ENCODE results near the gene TRIM49.
"Not testable (repeated sequence)": the region's sequence is repeated elsewhere in the genome, so short reads cannot be mapped to it uniquely, and the experiment has no call there.

TRIM49 gene

DNA sequence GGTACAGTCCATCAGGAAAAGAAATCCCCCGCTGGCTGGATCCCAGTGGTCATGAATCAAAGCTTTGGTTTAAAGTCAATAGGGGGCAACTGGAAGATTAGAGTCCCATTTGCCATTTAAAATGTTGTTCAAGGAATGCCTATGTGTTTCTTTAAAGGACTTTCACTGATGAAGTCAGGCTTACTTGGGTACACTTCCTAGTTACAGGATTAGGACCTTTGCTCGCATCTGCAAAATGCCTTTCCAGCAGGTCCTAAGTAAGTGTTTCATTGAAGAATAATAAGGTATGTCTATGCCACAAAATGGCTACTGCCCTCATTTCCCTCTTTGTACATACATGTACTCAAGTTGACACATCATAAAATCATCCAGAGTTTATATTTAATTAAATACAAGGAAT is at the start of gene TRIM49:
TRIM49 (minus strand) TSS at position 101 of the 400 bp plus-strand sequence. CDS start 4,106 bp downstream, outside the sequence.
- not testable (repeated sequence) for DNase-seq

- DNase-seq, result not testable (repeated sequence)
These were observed 18.3 kb upstream of the TRIM49 start for GRCh38 chr11:89826694-89827093.

DNA sequence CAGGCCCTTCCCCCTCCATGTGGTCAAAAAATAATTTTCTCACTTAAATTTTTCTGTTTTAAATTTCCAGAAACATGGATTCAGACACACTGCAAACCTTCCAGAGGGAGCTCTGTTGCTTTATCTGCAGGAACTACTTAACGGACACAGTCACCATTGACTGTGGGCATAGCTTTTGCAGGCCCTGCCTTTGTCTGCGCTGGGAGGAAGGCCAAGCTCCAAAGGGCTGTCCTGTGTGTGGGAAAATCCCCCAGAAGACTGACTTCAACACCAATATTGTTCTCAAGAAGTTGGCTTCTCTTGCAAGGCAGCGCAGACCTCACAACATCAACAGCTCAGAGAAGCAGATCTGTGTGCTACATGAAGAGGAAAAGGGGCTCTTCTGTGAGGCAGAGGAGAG is 11.6 kb upstream of the TRIM49 start:
- DNase-seq, result not testable (repeated sequence)

DNA sequence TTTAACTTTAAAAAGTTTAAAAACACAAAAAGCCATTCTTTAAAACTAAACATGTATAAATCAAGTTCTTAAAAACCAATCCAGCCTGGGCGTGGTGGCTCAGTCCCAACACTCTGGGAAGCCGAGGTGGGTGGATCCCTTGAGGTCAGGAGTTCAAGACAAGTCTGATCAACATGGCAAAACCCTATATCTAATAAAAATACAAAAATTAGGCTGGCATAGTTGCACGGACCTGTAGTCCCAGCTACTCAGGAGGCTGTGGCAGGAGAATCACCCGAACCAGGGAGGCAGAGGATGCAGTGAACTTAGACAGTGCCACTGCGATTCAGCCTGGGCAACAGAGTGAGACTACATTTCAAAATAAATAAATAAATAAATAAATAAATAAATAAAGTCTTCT is 5.2 kb upstream of the TRIM49 start:
- DNase-seq, result not testable (repeated sequence)

DNA sequence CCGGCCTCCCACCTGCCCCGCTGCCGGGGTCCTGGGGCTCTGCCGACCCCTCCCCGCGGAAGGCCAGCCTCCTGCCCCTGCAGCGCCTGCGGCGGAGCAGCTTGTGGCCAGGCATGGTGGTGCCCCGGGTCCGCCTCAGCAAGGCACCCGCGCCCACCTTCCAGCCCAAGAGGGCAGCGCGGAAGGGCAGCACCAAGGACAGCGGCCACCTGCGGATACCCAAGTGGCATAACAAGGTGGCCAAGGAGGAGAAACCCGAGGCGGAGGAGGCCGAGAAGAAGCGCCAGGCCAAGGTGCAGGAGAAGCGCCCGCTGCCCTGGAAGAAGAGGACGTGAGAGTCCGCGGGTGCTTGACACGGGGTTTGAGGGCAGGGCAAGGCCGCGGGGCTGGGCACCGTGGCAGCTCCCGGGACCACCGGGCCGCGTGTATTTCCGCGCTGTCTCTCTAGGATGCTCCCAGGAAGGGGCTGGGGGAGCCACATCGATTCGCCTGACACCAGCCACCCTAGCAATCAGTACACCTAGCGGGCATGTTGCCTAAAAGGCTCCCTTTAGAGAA is 20.8 kb downstream of the TRIM49 start:
- not testable (repeated sequence) for DNase-seq

DNA sequence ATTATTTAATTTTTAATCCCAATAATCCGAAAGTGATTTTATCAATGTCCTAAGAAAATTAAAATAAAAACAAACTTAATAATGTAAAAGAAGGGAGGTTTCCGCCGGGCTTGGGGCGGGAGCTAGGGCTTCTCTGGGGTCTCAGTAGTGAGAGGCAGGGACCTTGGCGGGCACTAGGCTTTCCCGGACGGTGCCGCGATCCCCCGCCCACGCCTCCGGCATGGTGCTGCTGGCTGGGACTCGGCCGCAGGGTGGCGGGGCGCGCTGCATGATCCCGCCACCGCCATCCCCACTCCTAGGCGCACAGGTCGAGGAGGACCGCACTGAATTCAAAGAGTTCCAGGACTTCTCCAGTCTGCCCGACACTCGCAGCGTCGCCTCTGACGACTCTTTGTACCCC is 22.6 kb downstream of the TRIM49 start:
- DNase-seq, result not testable (repeated sequence)

DNA sequence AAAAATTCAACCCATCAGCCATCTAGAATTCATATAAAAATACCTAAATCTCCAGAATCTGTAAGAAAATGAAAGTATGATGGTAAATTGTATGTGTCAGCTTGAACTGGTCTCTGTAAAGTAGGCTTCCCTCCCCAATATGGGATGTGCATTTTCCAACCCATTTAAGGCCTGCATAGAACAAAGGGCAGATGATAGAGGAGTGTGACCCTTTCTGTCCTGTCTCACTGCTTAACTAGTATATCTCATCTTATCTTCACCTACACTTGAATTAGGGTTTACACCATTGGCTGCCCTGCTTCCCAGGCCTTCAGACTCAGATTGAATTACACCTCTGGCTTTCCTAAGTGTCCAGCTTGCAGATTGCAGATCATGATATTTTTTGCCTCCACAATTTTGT is 57.6 kb downstream of the TRIM49 start:
- DNase-seq, result not testable (repeated sequence)
